ENCODE measurements around the gene NAV1. TPM values are rescaled to one million over a fixed set of nuclear protein-coding genes. Genes with fewer than 3 reads are reported as not detected.

Gene NAV1
- total and polyA plus RNA-seq, 2 donors (not counting 3 experiments of a cell fraction or from before 2014, with no cell fraction given): 19.9 to 138 TPM

DNA sequence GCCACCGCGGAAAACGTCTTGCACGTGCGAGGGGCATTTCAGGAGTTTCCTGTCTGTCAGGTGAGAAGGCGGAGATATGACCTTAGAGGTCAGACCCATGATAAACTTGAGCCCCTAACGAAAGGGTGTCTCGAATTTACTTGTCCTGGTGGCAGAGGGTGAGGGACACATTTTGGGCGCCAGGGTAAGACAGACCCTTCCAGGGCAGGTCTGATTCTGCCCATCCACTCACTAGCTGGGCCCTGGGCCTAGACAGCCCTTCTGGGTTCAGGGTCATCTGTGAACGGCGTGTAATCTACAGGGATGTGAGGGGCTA lies 31.6 kb upstream of the NAV1 start:
- Histone ChIP-seq H3K79me2 (ENCODE audit: control insufficient read depth, insufficient read depth, low read length) (peaks cover 43% of the 10 kb centered on the region), H3K27ac (ENCODE audit: insufficient read depth, low read depth, low read length) (peak overlapping the region; percentile 89), H3K4me2 (ENCODE audit: insufficient read depth, low read length) (peak overlapping the region; percentile 81), H2AFZ (ENCODE audit: low read depth, low read length) (peak overlapping the region; percentile 53), H4K20me1 (replicated peaks; ENCODE audit: control insufficient read depth, extremely low read depth, insufficient read depth, low read length) (no peaks in the 10 kb centered on the region), H3K27me3 (ENCODE audit: control insufficient read depth in 2 of 2, insufficient read depth in 2 of 2, low read length in 2 of 2) (no peaks in the 10 kb centered on the region), H3K4me1 (ENCODE audit: control insufficient read depth, extremely low read depth, insufficient read depth, low read length) (peaks cover 50% of the 10 kb centered on the region), H3K4me3 (replicated peaks in 1 of 3; ENCODE audit: insufficient read depth in 1 of 3, low read depth in 1 of 3, low read length in 3 of 3) (peak overlapping the region in 2 of 3 experiments; percentile 18 to 47), H3K36me3 (ENCODE audit: control insufficient read depth in 2 of 2, extremely low read depth in 1 of 2, insufficient read depth in 2 of 2, low read length in 2 of 2) (no peaks in the 10 kb centered on the region), H3K9ac (replicated peaks; ENCODE audit: extremely low read depth, insufficient read depth, low read length) (peak overlapping the region; percentile 88), H3K9me1 (replicated peaks; ENCODE audit: control insufficient read depth, extremely low read depth, insufficient read depth, low read length) (no peaks in the 10 kb centered on the region), H3K9me3 (replicated peaks; ENCODE audit: control insufficient read depth, insufficient read depth, low read length) (no peaks in the 10 kb centered on the region)
- TF ChIP-seq POLR2AphosphoS5 (IDR thresholded peaks at IDR 0.05; ENCODE audit: insufficient read depth, low read depth, low read length) (no peak), FOS (IDR thresholded peaks at IDR 0.05; ENCODE audit: borderline replicate concordance, insufficient read depth, low read length) (no peak), MAX (IDR thresholded peaks at IDR 0.05; ENCODE audit: insufficient read depth, insufficient read length) (no peak), EZH2 (IDR thresholded peaks at IDR 0.05; ENCODE audit: borderline replicate concordance, low read depth, low read length, severe bottlenecking) (no peak), GATA2 (IDR thresholded peaks at IDR 0.05; ENCODE audit: insufficient read depth, insufficient read length, low read depth, low read length) (no peak), JUN (IDR thresholded peaks at IDR 0.05; ENCODE audit: borderline replicate concordance, insufficient read depth, insufficient read length, low read depth) (no peak), MYC (IDR thresholded peaks at IDR 0.05; ENCODE audit: low read depth, low read length) (no peak), POLR2A (IDR thresholded peaks at IDR 0.05; ENCODE audit: low read depth, low read length) (no peak)
- TF ChIP-seq, protein P1, sequence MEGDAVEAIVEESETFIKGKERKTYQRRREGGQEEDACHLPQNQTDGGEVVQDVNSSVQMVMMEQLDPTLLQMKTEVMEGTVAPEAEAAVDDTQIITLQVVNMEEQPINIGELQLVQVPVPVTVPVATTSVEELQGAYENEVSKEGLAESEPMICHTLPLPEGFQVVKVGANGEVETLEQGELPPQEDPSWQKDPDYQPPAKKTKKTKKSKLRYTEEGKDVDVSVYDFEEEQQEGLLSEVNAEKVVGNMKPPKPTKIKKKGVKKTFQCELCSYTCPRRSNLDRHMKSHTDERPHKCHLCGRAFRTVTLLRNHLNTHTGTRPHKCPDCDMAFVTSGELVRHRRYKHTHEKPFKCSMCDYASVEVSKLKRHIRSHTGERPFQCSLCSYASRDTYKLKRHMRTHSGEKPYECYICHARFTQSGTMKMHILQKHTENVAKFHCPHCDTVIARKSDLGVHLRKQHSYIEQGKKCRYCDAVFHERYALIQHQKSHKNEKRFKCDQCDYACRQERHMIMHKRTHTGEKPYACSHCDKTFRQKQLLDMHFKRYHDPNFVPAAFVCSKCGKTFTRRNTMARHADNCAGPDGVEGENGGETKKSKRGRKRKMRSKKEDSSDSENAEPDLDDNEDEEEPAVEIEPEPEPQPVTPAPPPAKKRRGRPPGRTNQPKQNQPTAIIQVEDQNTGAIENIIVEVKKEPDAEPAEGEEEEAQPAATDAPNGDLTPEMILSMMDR (IDR thresholded peaks at IDR 0.05; ENCODE audit: extremely low read depth in 1 of 2, insufficient read depth in 1 of 2, low read depth in 1 of 2, low read length in 2 of 2): no peak
- ChIA-PET CTCF (interaction anchor here (1.2 to 26.3 kb wide), 2 partner anchors 16 to 72 kb away, joined by 3 to 1317 read pairs; no protein-coding TSS in a partner anchor), POLR2A (interaction anchor here (0.6 to 7.8 kb wide), 4 partner anchors 19 to 439 kb away, joined by 3 to 124 read pairs (median 16); partner anchors contain the start of gene LMOD1)
- dilution Hi-C loops (cut with MboI; ENCODE audit: extremely low pct_ligation_motif_present, low sequenced_read_pairs) (no loop called here), intact Hi-C loops (cut with micrococcal nuclease) (loop anchor here (1.0 kb wide), 1 partner anchor 25 kb away; no protein-coding TSS in a partner anchor)
- no peak for FAIRE-seq
- no TSS peak for BruUV-seq (replicated peaks)
- DNase-seq (ENCODE audit: low read depth, low spot score): no peak
